GM18520 (cell line): ENCODE data around the gene PRPF31.

Source experiments
- ATAC-seq: cut with Tn5 transposase; IDR thresholded peaks from one replicate; pipeline ENCODE4 v1.9.1; 2021; ENCODE audit not compliant: unreplicated experiment

Gene PRPF31

GRCh38 chr19:54107876-54108490 lies 7.6 kb upstream of the PRPF31 start:
- ATAC-seq = no peak

GRCh38 chr19:54108496-54108895 lies 7.1 kb upstream of the PRPF31 start:
- no peak for ATAC-seq

- no peak for ATAC-seq
Observed at GRCh38 chr19:54109651-54110050, 5.9 kb upstream of the PRPF31 start.

- ATAC-seq = no peak
Observed at GRCh38 chr19:54114340-54115108, 1.0 kb upstream of the PRPF31 start.

GRCh38 chr19:54121259-54121658 lies 5.7 kb downstream of the PRPF31 start:
- no peak for ATAC-seq

- ATAC-seq = no peak
Observed at GRCh38 chr19:54123682-54124081, 8.1 kb downstream of the PRPF31 start.

GRCh38 chr19:54124393-54124792 lies 8.8 kb downstream of the PRPF31 start:
- ATAC-seq = no peak

GRCh38 chr19:54125713-54126112 lies 10.2 kb downstream of the PRPF31 start:
- no peak for ATAC-seq

GRCh38 chr19:54127688-54128440 lies 12.3 kb downstream of the PRPF31 start:
- no peak for ATAC-seq

GRCh38 chr19:54128441-54128725 lies 12.8 kb downstream of the PRPF31 start:
- ATAC-seq = no peak

- no peak for ATAC-seq
Observed at GRCh38 chr19:54128796-54129616, 13.5 kb downstream of the PRPF31 start.

- ATAC-seq = no peak
Observed at GRCh38 chr19:54129617-54129996, 14.1 kb downstream of the PRPF31 start.

- no peak for ATAC-seq
Observed at GRCh38 chr19:54133312-54133956, 17.9 kb downstream of the PRPF31 start.

- ATAC-seq = no peak
Observed at GRCh38 chr19:54133957-54134590, 18.5 kb downstream of the PRPF31 start.

GRCh38 chr19:54136086-54136863 lies 20.7 kb downstream of the PRPF31 start:
- no peak for ATAC-seq

GRCh38 chr19:54136864-54137698 lies 21.5 kb downstream of the PRPF31 start:
- peak; percentile 74 for ATAC-seq

- no peak for ATAC-seq
Observed at GRCh38 chr19:54137699-54138488, 22.3 kb downstream of the PRPF31 start, which contains the start of gene CNOT3. Gene CNOT3, plus strand, starts transcription at chr19:54137762. Its CDS starts 5,217 bp downstream, at chr19:54142979.
